Superior temporal gyrus (tissue), 1 donor: Measurements from ENCODE around the gene ATG12.
"Not testable (repeated sequence)": the region's sequence is repeated elsewhere in the genome, so short reads cannot be mapped to it uniquely, and the experiment has no call there.

Experiments
- DNase-seq: peaks from one replicate; pipeline ENCODE4 v3.0.0-alpha.2; 2016; ENCODE audit errors: extremely low spot score

ATG12 gene

DNA sequence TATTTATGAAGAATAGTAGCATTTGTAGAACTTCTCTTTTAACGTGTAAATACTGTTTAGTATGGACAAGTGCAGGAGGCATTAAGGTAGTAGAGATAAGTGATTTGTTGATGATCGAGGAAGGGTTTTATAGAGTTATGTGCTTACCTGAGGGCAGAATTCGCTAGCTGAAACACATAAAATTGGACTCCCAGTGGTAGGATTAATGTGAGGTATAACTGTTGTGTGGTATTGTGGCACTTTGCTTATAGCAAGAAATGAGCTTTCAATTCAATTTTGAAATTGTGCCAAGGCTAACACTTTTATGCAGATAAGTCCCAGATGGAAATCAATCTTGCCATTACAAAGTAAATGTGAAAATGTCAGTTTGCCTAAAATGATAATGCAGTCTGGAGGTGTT, 1.6 kb upstream of the ATG12 start:
- DNase-seq: no peak

DNA sequence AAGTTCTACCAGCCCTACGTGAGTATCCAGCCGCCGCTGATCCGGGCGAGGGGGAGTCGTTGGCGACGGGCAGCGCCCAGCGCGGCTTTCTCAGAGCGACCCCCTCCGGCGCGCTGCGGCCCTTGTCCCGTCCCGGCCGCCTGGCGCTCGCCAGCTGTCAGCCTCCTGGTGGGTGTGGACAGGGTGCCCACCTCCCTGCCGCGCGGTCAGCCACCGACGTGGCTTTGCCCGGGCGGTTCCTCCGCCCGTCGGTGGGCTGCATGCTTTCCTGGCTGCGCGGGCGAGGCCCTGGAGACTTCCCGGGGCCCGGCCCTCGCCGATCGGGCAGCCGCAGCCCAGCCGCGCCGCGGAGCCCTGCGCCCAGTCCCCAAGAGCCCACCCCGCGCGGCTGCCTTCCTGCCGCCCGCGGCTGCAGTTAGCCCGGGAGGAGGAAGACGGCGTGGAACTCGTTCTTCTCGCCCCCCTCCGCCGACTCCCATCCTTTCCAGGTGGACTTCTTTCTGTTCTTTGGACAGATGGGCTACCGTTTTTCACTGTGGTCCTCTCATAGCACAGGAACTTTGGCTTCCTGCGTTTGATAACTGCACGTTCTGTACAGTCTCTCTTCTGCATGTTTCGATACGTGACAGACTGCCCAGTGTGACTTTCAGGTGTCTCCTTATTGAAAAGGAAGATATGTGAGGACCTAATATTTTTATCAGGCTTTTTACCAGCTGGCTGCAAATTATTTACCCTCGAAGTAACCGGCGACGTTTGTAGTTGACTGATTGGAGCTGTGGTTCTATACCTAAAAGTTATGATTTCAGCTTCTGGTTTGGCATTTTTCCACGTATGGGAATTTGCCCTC, 947 bp upstream of the ATG12 start:
- no peak for DNase-seq

DNA sequence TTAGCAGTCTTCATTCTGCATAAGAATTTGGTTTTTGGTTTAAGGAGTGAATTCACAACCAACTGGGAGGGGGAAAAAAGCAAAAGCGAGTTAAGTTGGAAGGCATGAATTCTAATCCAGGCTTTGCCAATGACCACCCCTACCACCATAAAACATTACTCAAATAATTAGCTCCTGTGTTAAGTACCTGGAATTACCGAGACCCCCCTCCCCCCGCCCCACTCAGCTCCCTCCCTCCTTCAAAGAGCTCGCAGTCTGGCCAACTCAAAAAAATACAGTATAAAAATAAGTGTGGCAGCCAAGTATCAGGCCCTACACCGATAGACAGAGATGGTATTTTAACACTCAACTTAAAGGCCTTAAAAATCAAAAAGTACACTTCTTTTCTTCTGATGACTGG, 492 bp downstream of the ATG12 start:
- DNase-seq: no peak

DNA sequence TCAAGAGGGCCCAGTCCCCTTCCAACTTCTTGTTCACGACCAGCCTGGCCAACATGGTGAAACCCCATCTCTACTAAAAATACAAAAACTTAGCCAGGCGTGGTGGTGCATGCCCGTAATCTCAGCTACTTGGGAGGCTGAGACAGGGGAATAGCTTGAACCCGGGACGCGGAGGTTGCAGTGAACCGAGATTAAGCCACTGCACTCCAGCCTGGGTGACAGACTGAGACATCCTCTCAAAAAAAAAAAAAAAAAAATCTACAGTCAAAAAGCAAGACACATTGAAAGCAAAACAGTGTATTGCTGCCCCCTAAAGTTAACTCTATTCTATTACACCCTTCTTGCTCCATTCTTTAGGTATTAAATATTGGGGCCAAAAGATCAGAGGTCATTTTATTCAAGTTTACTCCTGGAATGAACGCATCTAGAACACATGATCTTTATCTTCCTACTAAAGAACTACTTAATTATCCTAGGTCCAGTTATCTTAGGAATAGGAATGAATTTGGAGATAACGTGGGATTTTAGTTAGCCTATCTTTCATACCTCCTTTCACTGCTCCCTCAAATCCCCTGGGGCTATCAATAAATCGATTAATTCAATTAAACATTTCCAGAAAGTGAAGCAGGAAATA, 2.4 kb downstream of the ATG12 start:
- DNase-seq: peak; percentile 83

DNA sequence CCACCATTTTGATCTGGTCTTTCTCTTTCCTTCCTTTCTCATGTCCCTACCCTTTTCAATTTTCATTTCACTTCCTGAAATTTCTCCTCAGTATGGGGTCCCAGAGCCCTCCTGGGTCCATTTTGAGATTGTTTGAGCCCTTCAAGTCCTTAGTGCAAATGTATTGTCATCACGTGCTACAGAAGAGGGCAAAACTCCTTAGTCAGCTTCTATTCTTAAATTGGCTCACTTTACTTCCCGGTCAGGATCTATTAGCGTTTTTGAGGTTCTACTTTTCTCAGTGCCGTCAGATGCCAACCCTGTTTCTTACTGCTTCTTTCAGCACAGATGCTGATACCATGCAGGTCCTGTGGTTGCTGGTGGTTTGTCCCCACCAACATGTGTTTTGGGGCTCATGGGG, 5.9 kb downstream of the ATG12 start:
- DNase-seq: no peak

DNA sequence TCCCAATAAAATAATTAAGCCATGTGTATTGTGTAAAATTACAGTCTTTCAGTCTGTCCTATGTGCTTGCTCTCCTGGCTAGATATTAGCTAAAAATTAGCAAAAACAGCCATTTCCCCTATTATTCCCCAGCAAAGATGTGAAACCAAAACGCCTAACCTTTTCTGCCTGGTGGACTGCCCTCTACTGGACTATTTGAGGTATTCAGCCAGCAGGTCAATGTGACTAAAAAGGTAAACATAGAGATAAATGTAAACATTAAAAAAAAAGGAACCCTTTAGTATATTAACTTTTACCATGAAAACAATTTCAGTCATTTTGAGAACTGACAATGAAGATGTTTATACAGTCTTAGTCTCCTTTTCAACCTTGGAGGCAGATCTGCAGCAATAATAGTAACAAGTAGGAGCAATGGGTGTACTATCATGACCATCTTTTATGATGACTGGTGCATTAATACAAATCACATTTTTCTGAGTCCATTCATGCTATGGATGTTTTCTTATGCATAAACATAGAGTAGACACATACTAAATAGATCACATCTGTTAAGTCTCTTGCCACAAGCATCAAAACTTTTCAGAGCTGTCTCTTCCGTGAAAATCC, 10.1 kb downstream of the ATG12 start:
- peak; percentile 75 for DNase-seq

DNA sequence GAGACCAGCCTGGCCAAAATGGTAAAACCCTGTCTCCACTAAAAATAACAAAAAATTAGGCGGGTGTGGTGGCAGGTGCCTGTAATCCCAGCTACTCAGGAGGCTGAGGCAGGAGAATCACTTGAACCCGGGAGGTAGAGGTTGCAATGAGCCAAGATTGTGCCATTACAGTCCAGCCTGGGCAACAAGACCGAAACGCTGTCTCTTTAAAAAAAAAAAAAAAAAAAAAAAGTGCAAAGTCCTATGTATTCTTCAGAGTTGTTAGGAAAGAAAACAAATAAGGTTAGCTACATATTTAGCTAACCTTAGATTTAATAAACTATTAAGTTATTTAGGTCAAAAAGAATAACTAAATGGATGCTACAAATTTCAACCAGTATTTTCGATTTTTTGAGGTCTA, 11.5 kb downstream of the ATG12 start:
- DNase-seq: no peak

DNA sequence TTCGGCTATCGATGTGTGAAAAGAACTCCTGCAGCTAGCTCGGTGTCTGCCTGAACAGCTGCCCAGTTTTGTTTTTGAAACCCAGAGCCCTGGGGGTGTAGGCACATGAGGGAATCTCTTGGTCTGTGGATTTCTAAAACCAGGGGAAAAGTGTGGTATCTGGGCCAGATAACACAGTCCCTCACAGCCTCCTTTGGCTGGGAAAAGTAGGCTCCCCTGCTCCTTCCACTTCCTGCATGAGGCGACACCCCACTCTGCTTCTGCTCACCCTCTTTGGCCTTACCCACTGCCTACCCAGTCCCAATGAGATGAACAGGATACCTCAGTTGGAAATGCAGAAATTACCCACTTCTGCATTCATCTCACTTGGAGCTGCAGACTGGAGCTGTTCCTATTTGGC, 15.4 kb downstream of the ATG12 start:
- no peak for DNase-seq

DNA sequence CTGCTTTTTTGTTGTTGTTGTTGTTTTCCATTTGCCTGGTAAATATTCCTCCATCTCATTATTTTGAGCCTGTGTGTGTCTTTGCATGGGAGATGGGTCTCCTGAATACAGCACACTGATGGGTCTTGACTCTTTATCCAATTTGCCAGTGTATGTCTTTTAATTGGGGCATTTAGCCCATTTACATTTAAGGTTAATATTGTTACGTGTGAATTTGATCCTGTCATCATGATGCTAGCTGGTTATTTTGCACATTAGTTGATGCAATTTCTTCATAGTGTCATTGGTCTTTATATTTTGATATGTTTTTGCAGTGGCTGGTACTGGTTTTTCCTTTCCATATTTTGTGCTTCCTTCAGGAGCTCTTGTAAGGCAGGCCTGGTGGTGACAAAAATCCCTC, 16.4 kb downstream of the ATG12 start:
- not testable (repeated sequence) for DNase-seq

DNA sequence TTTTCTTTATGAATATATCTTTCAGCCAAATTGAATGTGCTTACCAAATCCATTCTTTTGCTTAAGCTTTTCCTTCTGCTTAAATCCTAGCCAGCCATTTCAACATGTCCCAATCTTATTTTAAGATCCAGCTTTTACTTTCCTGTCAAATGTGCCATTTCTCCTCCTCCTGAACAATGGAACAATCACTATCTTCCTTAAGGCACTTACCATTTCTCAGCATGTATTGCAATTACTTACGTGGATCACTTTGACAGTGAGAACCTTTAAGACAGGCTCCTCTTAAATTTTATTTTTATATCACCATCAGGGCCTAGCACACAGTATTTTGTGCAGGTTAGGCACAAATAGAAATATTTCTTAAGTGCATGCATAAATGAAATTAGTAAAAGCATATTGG, 20.5 kb downstream of the ATG12 start:
- no peak for DNase-seq

DNA sequence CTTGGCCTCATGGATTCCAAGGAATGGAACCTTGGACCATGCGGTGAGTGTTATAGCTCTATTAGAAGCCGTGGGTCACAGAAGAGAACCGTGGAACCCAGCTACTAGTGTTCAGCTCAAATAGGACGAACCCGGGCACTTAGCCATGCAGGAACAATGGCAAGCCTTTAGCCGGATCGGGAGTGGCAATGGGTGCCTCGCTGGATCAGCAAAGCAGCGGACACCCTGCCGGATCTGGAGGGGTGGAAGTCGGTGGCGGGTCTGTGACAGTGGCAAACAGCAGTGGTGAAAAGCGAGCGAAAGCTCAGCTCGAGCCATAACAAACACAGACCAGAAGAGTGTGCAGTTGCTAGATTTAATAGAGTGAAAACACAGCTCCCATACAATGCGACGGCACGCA, 22.5 kb downstream of the ATG12 start:
- DNase-seq: no peak

DNA sequence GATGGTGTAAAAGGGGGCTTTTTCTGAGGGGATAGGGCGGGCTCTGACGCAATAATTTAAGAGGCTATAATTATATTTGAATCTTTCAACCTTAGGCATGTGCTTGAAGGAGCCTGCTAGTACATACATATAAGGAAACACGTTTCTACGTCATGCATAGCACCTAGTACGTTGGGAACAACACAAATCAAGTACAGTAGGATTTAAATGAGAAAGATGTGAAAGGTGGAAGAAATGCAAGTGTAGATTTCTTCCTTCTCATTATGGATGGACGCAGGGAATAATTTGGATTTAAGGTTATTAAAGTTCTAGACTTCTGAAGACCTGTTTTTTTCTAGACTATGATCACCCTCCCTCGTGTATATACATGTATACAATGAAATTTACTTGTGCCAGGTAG, 24.0 kb downstream of the ATG12 start:
- no peak for DNase-seq

DNA sequence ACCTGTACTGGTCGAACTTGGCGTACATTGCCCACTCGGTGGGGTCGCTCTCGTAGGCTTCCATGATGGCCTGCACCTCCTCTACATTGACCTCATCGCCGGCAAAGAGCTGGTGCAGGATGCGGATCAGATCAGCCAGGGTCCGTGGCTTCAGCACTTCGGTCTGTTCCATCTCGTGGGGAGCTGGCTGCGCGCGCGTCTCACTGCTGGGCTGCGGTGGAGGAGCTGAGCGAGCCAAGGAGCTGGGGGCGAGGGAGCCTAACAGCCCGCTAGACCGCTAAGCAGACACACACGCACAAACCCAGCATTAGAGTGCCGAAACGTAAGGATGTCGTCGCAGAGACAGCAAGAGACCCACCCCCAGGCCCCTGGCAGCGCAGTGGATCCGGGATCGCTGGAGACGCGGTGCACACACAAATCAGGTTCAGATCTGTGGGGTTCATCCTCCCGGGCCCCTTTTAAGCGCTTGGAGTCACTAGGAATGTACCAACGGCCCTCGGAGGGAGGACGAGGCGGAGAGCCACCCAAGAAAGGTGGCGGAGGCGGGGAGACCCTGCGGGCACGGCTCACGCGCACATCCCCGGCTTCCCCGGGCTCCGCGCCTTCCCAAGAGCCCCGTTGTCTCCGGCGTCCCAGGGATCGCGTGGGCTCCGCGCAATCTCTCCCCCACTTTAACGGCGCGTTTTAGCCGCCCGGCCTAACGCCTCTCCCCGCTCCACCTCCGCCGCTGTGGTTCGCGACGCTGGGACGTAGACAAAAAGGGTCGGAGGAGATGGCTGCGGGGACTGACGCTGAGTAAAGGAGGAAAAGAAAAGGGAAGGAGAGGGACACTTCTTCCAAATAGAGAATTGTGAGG, 24.9 kb downstream of the ATG12 start, which contains the start of gene CDO1:
TSS of gene CDO1 (minus strand) at position 434 of the 856 bp plus-strand sequence. CDS start at position 172, 262 bp downstream.
- peak; percentile 75 for DNase-seq

DNA sequence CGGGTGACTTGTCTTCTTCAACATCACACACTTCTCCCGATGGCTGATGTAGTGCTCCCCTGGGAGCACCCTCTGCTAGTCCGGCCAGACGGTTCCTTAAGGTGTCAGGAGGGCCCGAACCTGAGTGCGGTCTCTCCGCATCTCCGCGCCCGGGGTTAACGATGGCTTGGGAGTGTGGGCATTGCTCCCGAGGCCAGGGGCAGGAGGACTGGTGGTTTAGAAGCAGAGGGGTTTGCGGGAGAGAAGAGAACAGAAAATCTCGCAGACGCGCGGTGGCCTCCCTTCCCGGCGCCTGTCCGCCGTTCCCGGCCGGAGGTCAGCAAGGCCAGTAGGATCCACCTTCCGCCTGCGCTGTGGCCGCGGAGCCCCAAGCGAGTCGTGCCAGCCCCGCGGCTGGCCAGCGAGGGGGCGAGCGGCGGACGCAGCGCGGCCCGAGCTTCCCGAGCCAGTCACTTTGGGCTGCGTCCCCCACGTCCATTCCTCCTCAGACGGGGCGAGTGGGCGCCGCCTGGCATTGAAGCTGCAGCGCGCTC, 25.6 kb downstream of the ATG12 start:
- no peak for DNase-seq

DNA sequence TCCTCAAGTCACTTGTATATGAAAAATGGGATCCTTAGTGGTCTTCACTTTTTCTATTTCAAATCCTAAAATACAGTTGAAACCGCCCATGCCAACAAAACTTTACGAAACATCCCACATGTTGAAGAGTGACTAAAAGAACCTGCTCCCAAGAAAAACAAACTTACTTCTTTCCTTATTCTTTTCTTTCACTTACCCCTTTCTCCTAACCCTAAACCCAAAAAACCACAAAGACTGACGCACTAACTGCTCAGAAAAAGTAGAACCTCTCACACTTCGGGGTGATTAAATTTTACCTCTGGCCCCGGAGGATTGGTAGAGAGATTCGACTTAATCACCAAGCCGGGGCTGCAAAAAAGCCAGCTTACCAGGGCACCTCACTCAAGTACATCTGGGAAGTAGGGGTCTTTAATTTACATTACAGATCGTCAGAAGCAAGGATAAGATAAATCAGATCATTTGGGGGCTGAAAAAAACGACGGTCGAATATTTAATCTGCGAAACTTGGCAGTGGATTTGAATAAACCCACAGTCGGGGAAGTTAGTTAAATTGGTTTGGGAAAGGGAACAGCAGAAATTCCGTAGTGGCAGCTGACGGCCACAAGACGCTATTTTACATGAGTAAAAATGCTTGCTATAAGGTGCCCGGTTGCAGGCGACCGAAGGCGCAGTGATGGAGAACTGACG, 26.2 kb downstream of the ATG12 start:
- no peak for DNase-seq

DNA sequence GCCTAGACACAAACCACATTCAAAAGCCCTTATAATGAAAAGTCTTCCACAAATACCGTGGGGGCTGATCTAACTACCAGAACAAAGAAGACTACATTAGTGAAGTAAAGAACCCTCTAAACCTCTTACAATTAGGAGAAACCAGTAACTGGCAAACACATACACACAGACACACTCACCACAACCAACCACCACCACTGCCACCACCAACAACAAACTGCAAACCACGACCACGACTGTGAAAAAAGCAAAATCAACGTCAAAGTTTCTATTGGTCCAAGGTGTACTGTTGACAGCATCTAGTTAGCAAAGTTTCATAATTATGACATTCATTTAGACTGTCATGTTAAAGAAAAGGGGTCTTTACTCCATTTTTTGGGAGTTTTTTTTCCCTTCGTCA, 27.6 kb downstream of the ATG12 start:
- no peak for DNase-seq

DNA sequence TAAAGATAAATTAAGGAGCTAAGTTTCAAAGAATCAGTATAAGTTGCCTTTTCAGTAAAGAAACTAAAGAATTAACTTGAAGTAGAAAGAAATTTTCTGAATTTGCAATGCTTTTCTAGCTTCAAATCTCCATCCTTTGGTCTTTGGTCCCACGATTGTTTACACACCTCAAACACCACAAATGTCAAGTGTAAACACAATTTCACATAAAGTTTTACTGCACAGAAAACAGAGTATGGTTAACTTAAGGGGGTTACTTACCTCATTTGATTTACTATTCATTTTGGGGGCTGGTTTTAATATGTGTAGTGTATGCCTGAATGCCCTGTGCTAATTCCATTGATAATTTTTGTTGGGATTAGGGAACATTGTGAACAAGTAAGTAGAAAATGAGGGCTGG, 29.0 kb downstream of the ATG12 start:
- DNase-seq: no peak

DNA sequence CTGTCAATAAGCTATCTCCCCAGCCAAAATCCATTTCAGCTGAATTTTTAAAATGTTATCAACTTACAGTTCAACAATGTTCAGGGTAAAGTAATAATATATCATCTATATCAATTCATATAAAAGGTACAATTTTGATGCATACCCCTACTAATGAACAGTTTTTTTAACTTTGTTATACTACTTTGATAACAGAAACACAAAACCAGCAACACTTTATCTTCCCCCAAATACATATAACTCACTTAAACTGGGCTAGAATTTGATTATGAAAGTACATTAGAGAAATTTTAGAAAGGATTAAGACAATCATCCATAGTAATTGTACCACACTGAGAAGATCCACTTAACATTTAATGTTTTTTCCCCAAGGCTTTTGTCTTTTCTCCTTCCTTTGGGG, 30.0 kb downstream of the ATG12 start:
- no peak for DNase-seq

DNA sequence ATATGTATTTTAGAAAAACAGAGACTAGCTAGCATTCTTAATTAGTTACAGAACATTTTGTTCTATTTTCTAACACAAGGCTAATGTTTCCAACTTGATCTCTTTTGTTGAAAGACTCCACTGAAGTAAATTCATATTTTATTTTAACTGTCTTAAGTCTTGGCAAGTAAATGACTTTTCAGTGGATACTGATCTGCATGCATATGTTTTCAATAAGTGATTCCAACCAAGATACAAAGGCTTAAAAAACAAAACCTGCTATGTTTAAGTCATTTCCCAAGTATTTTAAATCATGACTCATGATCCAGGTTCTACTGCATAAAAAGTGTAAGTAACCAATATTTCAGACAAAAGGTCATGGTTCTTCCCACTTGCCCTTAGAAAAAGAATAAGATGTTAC, 30.6 kb downstream of the ATG12 start:
- no peak for DNase-seq

DNA sequence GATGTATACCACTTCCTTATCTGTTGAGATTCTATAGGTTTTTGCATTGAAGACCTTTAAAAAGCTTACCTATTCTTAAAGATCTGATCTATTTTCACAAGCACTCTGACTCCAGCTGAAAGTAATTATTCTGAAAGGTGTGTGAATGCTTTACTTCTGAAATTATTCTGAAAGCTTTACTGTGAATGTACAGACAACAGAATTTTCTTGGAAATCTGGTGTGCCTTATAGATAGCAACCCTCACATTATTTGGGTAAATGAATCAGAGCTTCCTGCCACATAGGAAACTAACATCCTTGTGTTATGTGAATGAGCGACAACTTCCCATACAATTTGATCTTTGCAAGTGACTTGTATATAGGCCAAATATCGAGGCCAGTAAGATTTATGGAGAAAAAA, 31.4 kb downstream of the ATG12 start:
- DNase-seq: no peak

DNA sequence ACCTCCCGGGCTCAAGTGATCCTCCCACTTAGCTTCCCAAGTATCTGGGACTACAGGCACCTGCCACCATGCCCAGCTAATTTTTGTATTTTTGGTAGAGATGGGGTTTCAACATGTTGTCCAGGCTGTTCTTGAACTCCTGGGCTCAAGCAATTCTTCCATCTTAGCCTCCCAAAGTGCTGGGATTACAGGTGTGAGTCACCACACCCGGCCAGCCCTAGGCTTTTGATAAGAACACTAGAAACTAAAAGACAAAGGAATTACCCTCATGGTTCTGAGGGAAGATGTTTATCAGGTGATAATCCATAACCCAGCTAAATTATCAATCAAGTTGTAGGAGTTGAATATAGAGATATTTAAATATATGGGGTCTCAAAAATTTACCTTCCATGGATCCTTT, 33.3 kb downstream of the ATG12 start:
- not testable (repeated sequence) for DNase-seq
